ENCODE data around the gene ZCCHC8. TPM values are rescaled to one million over a fixed set of nuclear protein-coding genes. Genes with fewer than 3 reads are reported as not detected.

ZCCHC8 gene
- polyA plus RNA-seq, 4 donors, result 14.6 to 30.9 (median 21.0) TPM

GRCh38 chr12:122528582-122528981 is 27.9 kb upstream of the ZCCHC8 start:
- H3K27ac ChIP-seq (ENCODE audit: low read depth in 1 of 3, low read length in 2 of 3), result no peak overlapping the region
- no peak for FAIRE-seq

DNA sequence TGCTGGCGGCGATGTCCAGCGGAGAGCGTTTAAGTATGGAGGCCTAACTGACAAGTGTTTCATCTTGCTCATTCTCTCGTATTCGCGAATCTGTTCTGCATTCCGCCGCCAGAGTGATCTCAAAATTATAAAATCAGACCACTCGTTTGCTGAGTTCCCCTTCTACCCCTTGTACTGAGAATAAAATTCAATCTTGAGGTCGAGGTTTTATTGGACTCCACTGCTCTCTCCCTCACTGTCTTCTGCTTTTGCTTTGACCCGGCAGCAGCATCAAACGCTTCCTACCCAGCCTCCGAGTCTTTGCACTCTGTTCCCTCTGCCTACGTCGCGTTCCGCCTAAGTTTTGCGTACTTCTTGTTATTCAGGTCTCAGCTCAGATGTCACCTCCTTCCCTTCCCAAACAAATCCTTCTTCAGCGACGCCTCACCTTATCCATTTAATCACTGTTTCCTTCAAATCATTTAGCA is 26.8 kb upstream of the ZCCHC8 start:
- peaks cover 0 to 8% (median 6%) of the 10 kb centered on the region in 3 donors for H3K4me1 ChIP-seq (ENCODE audit: control insufficient read depth in 3 of 3, insufficient read depth in 2 of 3, low read depth in 1 of 3, low read length in 2 of 3)
- H3K27me3 ChIP-seq (ENCODE audit: control insufficient read depth in 3 of 3, insufficient read depth in 3 of 3, low read length in 3 of 3), result no peaks in the 10 kb centered on the region
- FAIRE-seq, result no peak
- peak; percentile 49 to 50 for DNase-seq
- H3K27ac ChIP-seq (ENCODE audit: low read depth in 1 of 3, low read length in 2 of 3), result peak overlapping the region in 2 of 3 donors; percentile 65 to 84
- 0 to 1% (median 0%) methylated on average over 21 of the region's 21 CpGs for WGBS, 3 donors
- peaks cover 0 to 7% (median 3%) of the 10 kb centered on the region in 3 donors for H3K36me3 ChIP-seq (ENCODE audit: control insufficient read depth in 3 of 3, insufficient read depth in 2 of 3, low read depth in 1 of 3, low read length in 3 of 3)
- peak overlapping the region; percentile 43 to 69 (median 65) for H3K4me3 ChIP-seq (ENCODE audit: low read depth in 1 of 3, low read length in 3 of 3)
- no peaks in the 10 kb centered on the region for H3K9me3 ChIP-seq (ENCODE audit: control insufficient read depth in 2 of 2, insufficient read depth in 1 of 2, low read depth in 1 of 2, low read length in 1 of 2)

More at GRCh38 chr12:122528582-122528981, 27.9 kb upstream of the ZCCHC8 start:
- H3K9me3 ChIP-seq (ENCODE audit: control insufficient read depth in 2 of 2, insufficient read depth in 1 of 2, low read depth in 1 of 2, low read length in 1 of 2), result no peaks in the 10 kb centered on the region
- H3K4me1 ChIP-seq (ENCODE audit: control insufficient read depth in 3 of 3, insufficient read depth in 2 of 3, low read depth in 1 of 3, low read length in 2 of 3), result peaks cover 0 to 5% (median 0%) of the 10 kb centered on the region in 3 donors
- H3K36me3 ChIP-seq (ENCODE audit: control insufficient read depth in 3 of 3, insufficient read depth in 2 of 3, low read depth in 1 of 3, low read length in 3 of 3), result peaks cover 0 to 8% (median 3%) of the 10 kb centered on the region in 3 donors
- WGBS, 3 donors, result 94% methylated on average over 7 of the region's 7 CpGs
- no peaks in the 10 kb centered on the region for H3K27me3 ChIP-seq (ENCODE audit: control insufficient read depth in 3 of 3, insufficient read depth in 3 of 3, low read length in 3 of 3)
- no peak overlapping the region for H3K4me3 ChIP-seq (ENCODE audit: low read depth in 1 of 3, low read length in 3 of 3)
- DNase-seq, result no peak

- H3K36me3 ChIP-seq (ENCODE audit: control insufficient read depth in 3 of 3, insufficient read depth in 2 of 3, low read depth in 1 of 3, low read length in 3 of 3), result peaks cover under 1 to 8% (median 3%) of the 10 kb centered on the region in 3 donors
- WGBS, 3 donors, result 0 to 1% (median 1%) methylated on average over 51 of the region's 51 CpGs
- DNase-seq, result peak; percentile 99 to 100
- H3K27ac ChIP-seq (ENCODE audit: low read depth in 1 of 3, low read length in 2 of 3), result peak within 1 kb of the TSS; percentile 93 to 98 (median 98)
- FAIRE-seq, result no peak
- no peaks in the 10 kb centered on the region for H3K9me3 ChIP-seq (ENCODE audit: control insufficient read depth in 2 of 2, insufficient read depth in 1 of 2, low read depth in 1 of 2, low read length in 1 of 2)
- H3K27me3 ChIP-seq (ENCODE audit: control insufficient read depth in 3 of 3, insufficient read depth in 3 of 3, low read length in 3 of 3), result no peaks in the 10 kb centered on the region
- peak within 1 kb of the TSS; percentile 78 to 93 (median 93) for H3K4me3 ChIP-seq (ENCODE audit: low read depth in 1 of 3, low read length in 3 of 3)
- peaks cover 0 to 8% (median 6%) of the 10 kb centered on the region in 3 donors for H3K4me1 ChIP-seq (ENCODE audit: control insufficient read depth in 3 of 3, insufficient read depth in 2 of 3, low read depth in 1 of 3, low read length in 2 of 3)
Measured at GRCh38 chr12:122526683-122527477, 26.1 kb upstream of the ZCCHC8 start, which contains the start of the genes KNTC1 and RSRC2. KNTC1 (plus strand) TSS chr12:122527249; CDS start chr12:122530064, 2,815 bp downstream. RSRC2 (minus strand) TSS chr12:122526936; CDS start chr12:122526853, 83 bp downstream.

- Histone ChIP-seq H3K4me3 (ENCODE audit: low read depth in 1 of 3, low read length in 3 of 3) (peak overlapping the region in 2 of 3 donors; percentile 30 to 48), H3K27ac (ENCODE audit: low read depth in 1 of 3, low read length in 2 of 3) (peak overlapping the region in 1 of 3 donors; percentile 2), H3K4me1 (ENCODE audit: control insufficient read depth in 3 of 3, insufficient read depth in 2 of 3, low read depth in 1 of 3, low read length in 2 of 3) (peaks cover 0 to 8% (median 6%) of the 10 kb centered on the region in 3 donors), H3K27me3 (ENCODE audit: control insufficient read depth in 3 of 3, insufficient read depth in 3 of 3, low read length in 3 of 3) (no peaks in the 10 kb centered on the region), H3K9me3 (ENCODE audit: control insufficient read depth in 2 of 2, insufficient read depth in 1 of 2, low read depth in 1 of 2, low read length in 1 of 2) (no peaks in the 10 kb centered on the region), H3K36me3 (ENCODE audit: control insufficient read depth in 3 of 3, insufficient read depth in 2 of 3, low read depth in 1 of 3, low read length in 3 of 3) (peaks cover 11 to 17% (median 15%) of the 10 kb centered on the region in 3 donors)
- no peak for FAIRE-seq
- peak in 1 of 2 donors; percentile 24 for DNase-seq
- 3 to 11% (median 8%) methylated on average over 8 of the region's 8 CpGs for WGBS, 3 donors
Measured at GRCh38 chr12:122523846-122524718, 23.4 kb upstream of the ZCCHC8 start.

DNA sequence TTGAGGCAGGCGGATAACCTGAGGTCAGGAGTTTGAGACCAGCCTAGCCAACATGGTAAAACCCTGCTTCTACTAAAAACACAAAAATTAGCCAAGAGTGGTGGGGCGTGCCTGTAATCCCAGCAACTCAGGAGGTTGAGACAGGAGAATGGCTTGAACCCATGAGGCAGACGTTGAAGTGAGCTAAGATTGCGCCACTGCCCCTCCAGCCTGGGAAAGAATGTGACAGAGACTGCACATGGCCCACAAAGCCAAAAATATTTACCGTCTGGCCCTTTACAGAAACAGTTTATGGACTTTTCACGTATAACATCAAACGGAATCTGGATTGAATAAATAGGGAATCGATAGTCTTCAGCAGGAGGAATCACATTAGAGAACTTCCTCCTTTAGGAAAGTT is 22.5 kb upstream of the ZCCHC8 start:
- FAIRE-seq (no peak), DNase-seq (no peak)
- WGBS, 3 donors, result 40 to 46% (median 42%) methylated on average over 8 of the region's 8 CpGs
- Histone ChIP-seq H3K27ac (ENCODE audit: low read depth in 1 of 3, low read length in 2 of 3) (no peak overlapping the region), H3K9me3 (ENCODE audit: control insufficient read depth in 2 of 2, insufficient read depth in 1 of 2, low read depth in 1 of 2, low read length in 1 of 2) (no peaks in the 10 kb centered on the region), H3K36me3 (ENCODE audit: control insufficient read depth in 3 of 3, insufficient read depth in 2 of 3, low read depth in 1 of 3, low read length in 3 of 3) (peaks cover 11 to 21% (median 18%) of the 10 kb centered on the region in 3 donors), H3K4me3 (ENCODE audit: low read depth in 1 of 3, low read length in 3 of 3) (no peak overlapping the region), H3K27me3 (ENCODE audit: control insufficient read depth in 3 of 3, insufficient read depth in 3 of 3, low read length in 3 of 3) (no peaks in the 10 kb centered on the region), H3K4me1 (ENCODE audit: control insufficient read depth in 3 of 3, insufficient read depth in 2 of 3, low read depth in 1 of 3, low read length in 2 of 3) (peaks cover 0 to 6% (median 6%) of the 10 kb centered on the region in 3 donors)

DNA sequence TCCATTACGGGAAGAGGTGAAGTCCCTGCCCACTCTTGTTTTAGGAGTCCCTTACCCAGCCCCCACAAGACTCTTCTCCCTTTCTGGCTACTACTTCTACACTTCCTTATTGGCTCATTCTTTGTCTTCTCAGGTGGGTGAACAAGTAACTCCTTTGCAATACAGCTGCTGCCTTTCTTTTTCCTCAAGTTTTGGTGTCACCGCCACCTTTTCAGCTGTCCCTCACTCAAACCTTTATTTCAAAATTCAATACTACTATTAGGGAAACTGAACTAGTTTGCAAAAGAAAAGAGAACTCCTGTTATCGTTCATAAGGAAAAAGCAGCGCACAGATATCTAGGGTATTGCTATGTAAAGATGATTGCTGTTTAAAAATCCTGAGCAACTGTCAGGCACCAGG is 19.9 kb upstream of the ZCCHC8 start:
- Histone ChIP-seq H3K27ac (ENCODE audit: low read depth in 1 of 3, low read length in 2 of 3) (no peak overlapping the region), H3K27me3 (ENCODE audit: control insufficient read depth in 3 of 3, insufficient read depth in 3 of 3, low read length in 3 of 3) (no peaks in the 10 kb centered on the region), H3K4me1 (ENCODE audit: control insufficient read depth in 3 of 3, insufficient read depth in 2 of 3, low read depth in 1 of 3, low read length in 2 of 3) (peaks cover 0 to 6% (median 3%) of the 10 kb centered on the region in 3 donors), H3K9me3 (ENCODE audit: control insufficient read depth in 2 of 2, insufficient read depth in 1 of 2, low read depth in 1 of 2, low read length in 1 of 2) (no peaks in the 10 kb centered on the region), H3K36me3 (ENCODE audit: control insufficient read depth in 3 of 3, insufficient read depth in 2 of 3, low read depth in 1 of 3, low read length in 3 of 3) (peaks cover 26 to 37% (median 26%) of the 10 kb centered on the region in 3 donors), H3K4me3 (ENCODE audit: low read depth in 1 of 3, low read length in 3 of 3) (no peak overlapping the region)
- FAIRE-seq (no peak), DNase-seq (no peak)
- 94 to 98% (median 95%) methylated on average over 4 of the region's 4 CpGs for WGBS, 3 donors

DNA sequence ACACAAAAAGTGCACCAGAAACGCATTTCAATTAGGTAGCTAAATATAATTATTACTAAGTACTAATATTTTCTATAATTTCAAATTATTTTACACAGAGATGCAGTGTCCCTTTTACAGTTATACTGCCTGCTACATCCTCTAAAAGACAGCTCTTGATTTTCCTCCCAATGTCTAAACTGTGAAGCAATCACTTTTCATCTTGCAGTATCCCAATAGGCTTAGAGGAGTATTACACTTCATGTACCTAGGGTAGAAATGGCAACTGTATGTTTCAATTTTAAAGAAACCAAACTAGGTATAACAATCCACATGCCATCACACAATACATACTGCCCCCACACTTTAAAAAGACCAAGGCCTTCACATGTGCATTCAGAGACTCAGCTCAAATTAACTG is 18.7 kb upstream of the ZCCHC8 start:
- WGBS, 3 donors, result 88 to 96% (median 92%) methylated on average over 1 of the region's 1 CpG
- FAIRE-seq, result no peak
- no peak for DNase-seq
- Histone ChIP-seq H3K27me3 (ENCODE audit: control insufficient read depth in 3 of 3, insufficient read depth in 3 of 3, low read length in 3 of 3) (no peaks in the 10 kb centered on the region), H3K4me1 (ENCODE audit: control insufficient read depth in 3 of 3, insufficient read depth in 2 of 3, low read depth in 1 of 3, low read length in 2 of 3) (peaks cover 0 to 6% (median 3%) of the 10 kb centered on the region in 3 donors), H3K36me3 (ENCODE audit: control insufficient read depth in 3 of 3, insufficient read depth in 2 of 3, low read depth in 1 of 3, low read length in 3 of 3) (peaks cover 33 to 37% (median 34%) of the 10 kb centered on the region in 3 donors), H3K27ac (ENCODE audit: low read depth in 1 of 3, low read length in 2 of 3) (no peak overlapping the region), H3K4me3 (ENCODE audit: low read depth in 1 of 3, low read length in 3 of 3) (no peak overlapping the region), H3K9me3 (ENCODE audit: control insufficient read depth in 2 of 2, insufficient read depth in 1 of 2, low read depth in 1 of 2, low read length in 1 of 2) (no peaks in the 10 kb centered on the region)

- no peak for FAIRE-seq
- no peaks in the 10 kb centered on the region for H3K9me3 ChIP-seq (ENCODE audit: control insufficient read depth in 2 of 2, insufficient read depth in 1 of 2, low read depth in 1 of 2, low read length in 1 of 2)
- no peak overlapping the region for H3K27ac ChIP-seq (ENCODE audit: low read depth in 1 of 3, low read length in 2 of 3)
- H3K4me3 ChIP-seq (ENCODE audit: low read depth in 1 of 3, low read length in 3 of 3), result no peak overlapping the region
- DNase-seq, result no peak
- H3K27me3 ChIP-seq (ENCODE audit: control insufficient read depth in 3 of 3, insufficient read depth in 3 of 3, low read length in 3 of 3), result no peaks in the 10 kb centered on the region
- peaks cover 0 to 6% (median 3%) of the 10 kb centered on the region in 3 donors for H3K4me1 ChIP-seq (ENCODE audit: control insufficient read depth in 3 of 3, insufficient read depth in 2 of 3, low read depth in 1 of 3, low read length in 2 of 3)
- WGBS, 3 donors, result 95 to 100% (median 98%) methylated on average over 1 of the region's 1 CpG
- peaks cover 33 to 37% (median 36%) of the 10 kb centered on the region in 3 donors for H3K36me3 ChIP-seq (ENCODE audit: control insufficient read depth in 3 of 3, insufficient read depth in 2 of 3, low read depth in 1 of 3, low read length in 3 of 3)
Measured at GRCh38 chr12:122518908-122519307, 18.2 kb upstream of the ZCCHC8 start.

All from small intestine (tissue), 7 donors.